ENCODE measurements around the gene PDZRN3.

Gene PDZRN3

GRCh38 chr3:73622091-73622805 is 2.5 kb downstream of the PDZRN3 start:
- DNase-seq = no peak

GRCh38 chr3:73621388-73621787 is 3.4 kb downstream of the PDZRN3 start:
- DNase-seq = no peak

GRCh38 chr3:73618461-73618860 is 6.3 kb downstream of the PDZRN3 start:
- DNase-seq = no peak

GRCh38 chr3:73616056-73616455 is 8.7 kb downstream of the PDZRN3 start:
- no peak for DNase-seq

- DNase-seq = no peak
These were observed 10.3 kb downstream of the PDZRN3 start for GRCh38 chr3:73614419-73614818.

GRCh38 chr3:73611176-73611575 is 13.6 kb downstream of the PDZRN3 start:
- DNase-seq = no peak

GRCh38 chr3:73610493-73610892 is 14.2 kb downstream of the PDZRN3 start:
- DNase-seq = no peak

GRCh38 chr3:73609655-73610054 is 15.1 kb downstream of the PDZRN3 start:
- no peak for DNase-seq

GRCh38 chr3:73609315-73609641 is 15.5 kb downstream of the PDZRN3 start:
- DNase-seq = no peak

GRCh38 chr3:73608456-73609314 is 16.1 kb downstream of the PDZRN3 start:
- DNase-seq = no peak

GRCh38 chr3:73605861-73606260 is 18.9 kb downstream of the PDZRN3 start:
- no peak for DNase-seq

GRCh38 chr3:73605412-73605811 is 19.3 kb downstream of the PDZRN3 start:
- no peak for DNase-seq

GRCh38 chr3:73604451-73604850 is 20.3 kb downstream of the PDZRN3 start:
- DNase-seq = no peak

- DNase-seq = no peak
These were observed 21.0 kb downstream of the PDZRN3 start for GRCh38 chr3:73603762-73604171.

- DNase-seq = no peak
These were observed 22.6 kb downstream of the PDZRN3 start for GRCh38 chr3:73602170-73602569.

- DNase-seq = no peak
These were observed 23.3 kb downstream of the PDZRN3 start for GRCh38 chr3:73601481-73601880.

- no peak for DNase-seq
These were observed 23.7 kb downstream of the PDZRN3 start for GRCh38 chr3:73601011-73601410.

- DNase-seq = no peak
These were observed 24.3 kb downstream of the PDZRN3 start for GRCh38 chr3:73600293-73600938.

- DNase-seq = no peak
These were observed 25.1 kb downstream of the PDZRN3 start for GRCh38 chr3:73599605-73600004.

- DNase-seq = no peak
These were observed 27.3 kb downstream of the PDZRN3 start for GRCh38 chr3:73597476-73597875.

- no peak for DNase-seq
These were observed 32.3 kb downstream of the PDZRN3 start for GRCh38 chr3:73592154-73593144.

GRCh38 chr3:73591286-73591800 is 33.4 kb downstream of the PDZRN3 start:
- DNase-seq = no peak
